Gastrocnemius medialis (tissue), 4 donors: ENCODE measurements around the gene CD276. TPM values are rescaled to one million over a fixed set of nuclear protein-coding genes. Genes with fewer than 3 reads are reported as not detected.

Source experiments
- ATAC-seq, 2 donors: fragments of 150-250 bp; one replicate each; pipeline ENCODE4 v1.9.1; 2016
- DNase-seq, 2 donors: peaks; one replicate each; pipeline ENCODE4 v3.0.0-alpha.2; 2019
- H3K27ac ChIP-seq, 4 donors: fragments of 200-600 bp; sonication (generic); 1 replicate in 1 of 4; 2 replicates in 3 of 4; pipeline ENCODE4 v1.5.1; 2016 to 2018; ENCODE audit warnings: mild to moderate bottlenecking in 2 of 4, moderate library complexity in 1 of 4
- H3K27me3 ChIP-seq, 3 donors: fragments of 200-600 bp; sonication (generic) in 2 of 3; 1 replicate in 1 of 3; 2 replicates in 2 of 3; pipeline versions ENCODE4 v1.5.1 to v1.6.0; 2016 to 2019; ENCODE audit warnings: mild to moderate bottlenecking in 1 of 3, moderate library complexity in 1 of 3
- H3K36me3 ChIP-seq, 2 donors: fragments of 200-600 bp; sonication (generic) in 1 of 2; one replicate each; pipeline ENCODE4 v1.5.1; 2017 to 2018
- H3K4me1 ChIP-seq, 2 donors: fragments of 200-600 bp; sonication (generic) in 1 of 2; one replicate each; pipeline ENCODE4 v1.5.1; 2016 to 2017; ENCODE audit warnings: mild to moderate bottlenecking in 2 of 2
- H3K4me3 ChIP-seq, 4 donors: fragments of 200-600 bp; sonication (generic) in 3 of 4; 1 replicate in 1 of 4; 2 replicates in 3 of 4; pipeline ENCODE4 v1.5.1; 2016 to 2019; ENCODE audit warnings: mild to moderate bottlenecking in 2 of 4
- H3K9me3 ChIP-seq, 3 donors: fragments of 200-600 bp; sonication (generic) in 2 of 3; 1 replicate in 1 of 3; 2 replicates in 2 of 3; pipeline ENCODE4 v1.5.1; 2016 to 2019
- CTCF ChIP-seq, 5 experiments: fragments of 450-650 bp in 3 of 5; fragments of 200-600 bp in 2 of 5; sonication (generic) in 2 of 5; IDR thresholded peaks in 4 of 5; conservative IDR thresholded peaks in 1 of 5; 1 replicate in 4 of 5; 2 replicates in 1 of 5; pipeline ENCODE4 v1.5.1; 2016 to 2019; ENCODE audit warnings: antibody characterized with exemption in 5 of 5, mild to moderate bottlenecking in 3 of 5, moderate library complexity in 3 of 5
- POLR2A ChIP-seq, 2 donors: fragments of 450-650 bp; IDR thresholded peaks; one replicate each; pipeline ENCODE4 v1.6.1; 2017; ENCODE audit warnings: antibody characterized with exemption in 2 of 2, mild to moderate bottlenecking in 2 of 2, moderate library complexity in 2 of 2
- in situ Hi-C, 4 donors: fragments of 200-750 bp; cut with MboI; loops; one replicate each; pipeline versions ENCODE4 v1.15.0 to v1.8.0; 2017; ENCODE audit warnings: low sequenced_read_pairs in 4 of 4
- intact Hi-C: fragments of 100-400 bp; cut with DNase I; formaldehyde crosslinking; loops from one replicate; pipeline ENCODE4 v1.15.1; 2023; ENCODE audit warnings: low total_unique reads
- total RNA-seq, 4 donors: library from RNA; depleted of rRNA; stranded (reverse); fragments of >200 nt; gene quantifications; one replicate each; pipeline versions ENCODE4 v1.1.0 to v1.2.3, GENCODE V29; 2016

The CD276 gene
- total RNA-seq, 4 donors from 2014 or later: 9.6 to 21.4 (median 16.6) TPM

GRCh38 chr15:73754461-73754860, 70.3 kb downstream of the CD276 start:
- ATAC-seq (no peak), DNase-seq (no peak)
- Histone ChIP-seq H3K36me3 (no peaks in the 10 kb centered on the region), H3K9me3 (no peaks in the 10 kb centered on the region), H3K4me1 (peaks cover 5 to 6% of the 10 kb centered on the region in 2 donors), H3K4me3 (no peak overlapping the region), H3K27me3 (peaks cover 9 to 28% (median 18%) of the 10 kb centered on the region in 3 donors), H3K27ac (no peak overlapping the region)
- intact Hi-C loops: no loop called here
- TF ChIP-seq POLR2A (IDR thresholded peaks at IDR 0.05) (no peak), CTCF (IDR thresholded peaks at IDR 0.05 in 4 of 5, conservative IDR thresholded peaks at IDR 0.05 in 1 of 5) (no peak)
- in situ Hi-C loops: no loop called here

DNA sequence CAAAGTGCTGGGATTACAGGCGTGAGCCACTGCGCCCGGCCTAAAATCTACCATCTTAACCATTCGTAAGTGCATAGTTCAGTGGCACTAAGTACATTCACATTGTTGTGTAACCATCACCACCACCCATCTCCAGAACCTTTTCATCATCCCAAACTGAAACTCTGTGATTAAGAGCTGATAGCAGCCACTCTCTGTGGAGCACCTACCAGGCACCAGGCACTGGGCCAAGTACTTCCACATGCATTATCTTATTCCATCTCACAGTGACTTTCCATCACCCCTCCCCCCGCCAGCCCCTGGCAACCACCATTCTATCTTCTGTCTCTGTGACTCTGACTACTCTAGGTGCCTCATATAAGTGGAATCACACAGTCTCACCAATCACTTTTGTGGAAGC, 71.3 kb downstream of the CD276 start:
- no peaks in the 10 kb centered on the region for H3K36me3 ChIP-seq
- peaks cover 5 to 6% of the 10 kb centered on the region in 2 donors for H3K4me1 ChIP-seq
- H3K9me3 ChIP-seq: no peaks in the 10 kb centered on the region
- H3K27ac ChIP-seq: no peak overlapping the region
- peaks cover 15 to 28% (median 27%) of the 10 kb centered on the region in 3 donors for H3K27me3 ChIP-seq
- intact Hi-C loops (no loop called here), in situ Hi-C loops (no loop called here)
- TF ChIP-seq CTCF (IDR thresholded peaks at IDR 0.05 in 4 of 5, conservative IDR thresholded peaks at IDR 0.05 in 1 of 5) (no peak), POLR2A (IDR thresholded peaks at IDR 0.05) (no peak)
- no peak for ATAC-seq
- no peak for DNase-seq
- no peak overlapping the region for H3K4me3 ChIP-seq

DNA sequence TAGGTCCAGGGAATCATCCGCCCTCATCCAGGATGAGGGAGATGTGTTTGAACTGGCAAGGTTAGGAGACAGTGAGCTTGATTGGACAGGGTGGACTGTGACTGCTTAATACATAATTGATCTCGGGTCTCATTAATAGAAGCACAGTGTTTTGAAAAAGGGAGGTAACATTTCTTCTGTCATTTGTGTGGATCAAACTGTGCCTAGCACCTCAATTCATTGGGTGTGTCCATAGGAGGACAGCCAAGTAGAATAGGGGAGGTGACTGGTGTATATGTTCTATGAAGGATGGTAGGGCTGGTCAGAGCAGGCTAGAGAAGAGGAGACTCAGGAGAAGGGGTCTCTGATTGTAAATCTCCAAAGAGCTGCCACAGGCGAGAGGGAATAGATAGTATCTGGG, 71.8 kb downstream of the CD276 start:
- no peak for ATAC-seq
- in situ Hi-C loops: no loop called here
- intact Hi-C loops: no loop called here

GRCh38 chr15:73756390-73756789, 72.2 kb downstream of the CD276 start:
- Histone ChIP-seq H3K4me1 (peaks cover 5 to 6% of the 10 kb centered on the region in 2 donors), H3K27me3 (peaks cover 15 to 27% (median 21%) of the 10 kb centered on the region in 3 donors), H3K36me3 (no peaks in the 10 kb centered on the region), H3K9me3 (no peaks in the 10 kb centered on the region), H3K27ac (no peak overlapping the region), H3K4me3 (no peak overlapping the region)
- in situ Hi-C loops (no loop called here), intact Hi-C loops (no loop called here)
- ATAC-seq: no peak
- DNase-seq: no peak
- no peak for TF ChIP-seq POLR2A (IDR thresholded peaks at IDR 0.05)
- no peak for TF ChIP-seq CTCF (IDR thresholded peaks at IDR 0.05 in 4 of 5, conservative IDR thresholded peaks at IDR 0.05 in 1 of 5)

More for the DNA sequence above, 71.8 kb downstream of the CD276 start:
- no peak for DNase-seq
- Histone ChIP-seq H3K9me3 (no peaks in the 10 kb centered on the region), H3K27ac (no peak overlapping the region), H3K36me3 (no peaks in the 10 kb centered on the region), H3K27me3 (peaks cover 15 to 28% (median 26%) of the 10 kb centered on the region in 3 donors), H3K4me3 (no peak overlapping the region), H3K4me1 (peaks cover 5 to 6% of the 10 kb centered on the region in 2 donors)
- TF ChIP-seq POLR2A (IDR thresholded peaks at IDR 0.05) (no peak), CTCF (IDR thresholded peaks at IDR 0.05 in 4 of 5, conservative IDR thresholded peaks at IDR 0.05 in 1 of 5) (no peak)

DNA sequence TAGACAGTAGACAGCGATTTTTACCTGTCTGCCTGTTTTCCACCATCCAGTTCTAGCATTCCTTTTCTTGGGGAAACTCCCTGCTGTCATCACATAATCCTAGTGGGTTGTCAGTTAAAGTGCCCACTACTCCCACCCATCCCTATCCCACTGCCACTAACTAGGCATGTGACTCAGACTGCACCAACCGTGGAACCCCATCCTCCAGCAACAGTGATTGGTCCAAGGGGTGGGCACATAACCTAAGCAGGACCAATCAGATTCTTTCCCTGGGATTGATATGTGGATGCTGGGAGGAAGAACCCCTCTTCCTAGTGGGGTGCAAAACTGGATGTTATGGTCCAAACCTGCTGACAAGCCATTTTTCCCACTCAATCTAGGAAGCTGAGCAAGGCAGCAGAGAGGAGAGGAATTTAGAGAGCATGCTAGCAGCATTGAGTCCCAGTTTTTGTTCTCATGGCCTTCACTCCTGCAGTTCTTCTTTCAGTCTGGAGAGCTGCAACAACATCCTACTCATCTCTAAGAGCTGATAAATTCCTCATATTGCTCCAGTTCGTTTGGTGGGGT, 72.8 kb downstream of the CD276 start:
- no peak for DNase-seq
- TF ChIP-seq POLR2A (IDR thresholded peaks at IDR 0.05) (no peak), CTCF (IDR thresholded peaks at IDR 0.05 in 4 of 5, conservative IDR thresholded peaks at IDR 0.05 in 1 of 5) (no peak)
- peaks cover 11 to 24% (median 15%) of the 10 kb centered on the region in 3 donors for H3K27me3 ChIP-seq
- no peak overlapping the region for H3K27ac ChIP-seq
- H3K4me3 ChIP-seq: no peak overlapping the region
- intact Hi-C loops (no loop called here), in situ Hi-C loops (no loop called here)
- no peaks in the 10 kb centered on the region for H3K36me3 ChIP-seq
- no peaks in the 10 kb centered on the region for H3K9me3 ChIP-seq
- no peak for ATAC-seq
- peaks cover 3 to 4% of the 10 kb centered on the region in 2 donors for H3K4me1 ChIP-seq
